ENCODE results near the gene DPEP1.

The DPEP1 gene

DNA sequence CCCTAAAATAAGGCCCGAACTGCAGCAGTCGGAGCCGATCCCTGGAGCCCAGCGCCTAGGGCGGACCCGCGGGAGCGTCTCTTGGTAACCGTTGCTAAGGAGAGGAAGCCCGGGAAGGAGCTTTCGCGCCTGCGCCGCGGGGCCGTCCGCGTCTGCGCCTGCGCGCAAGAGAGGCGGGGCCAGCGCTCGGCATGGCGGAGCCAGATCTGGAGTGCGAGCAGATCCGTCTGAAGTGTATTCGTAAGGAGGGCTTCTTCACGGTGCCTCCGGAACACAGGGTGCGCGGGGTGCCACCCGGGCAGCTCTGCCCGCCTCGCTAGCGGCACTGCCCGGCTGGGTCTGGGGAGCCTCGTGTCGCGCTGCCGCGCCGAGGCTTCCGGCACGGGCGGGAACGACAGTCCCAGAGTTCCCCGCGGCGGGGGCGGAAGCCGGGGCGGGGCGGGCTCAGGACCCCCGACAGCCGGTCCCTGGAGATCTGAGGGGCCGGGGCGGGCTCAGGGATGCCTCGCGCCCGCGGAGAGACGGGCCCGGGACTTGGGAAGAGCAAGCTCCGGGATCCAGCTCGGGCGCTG is 73.2 kb downstream of the DPEP1 start, which contains the start of gene CDK10:
Gene CDK10 (plus strand): TSS at position 170 of the 572 bp plus-strand sequence. CDS start 22 bp downstream, at position 192.
- TF ChIP-seq, protein P1, sequence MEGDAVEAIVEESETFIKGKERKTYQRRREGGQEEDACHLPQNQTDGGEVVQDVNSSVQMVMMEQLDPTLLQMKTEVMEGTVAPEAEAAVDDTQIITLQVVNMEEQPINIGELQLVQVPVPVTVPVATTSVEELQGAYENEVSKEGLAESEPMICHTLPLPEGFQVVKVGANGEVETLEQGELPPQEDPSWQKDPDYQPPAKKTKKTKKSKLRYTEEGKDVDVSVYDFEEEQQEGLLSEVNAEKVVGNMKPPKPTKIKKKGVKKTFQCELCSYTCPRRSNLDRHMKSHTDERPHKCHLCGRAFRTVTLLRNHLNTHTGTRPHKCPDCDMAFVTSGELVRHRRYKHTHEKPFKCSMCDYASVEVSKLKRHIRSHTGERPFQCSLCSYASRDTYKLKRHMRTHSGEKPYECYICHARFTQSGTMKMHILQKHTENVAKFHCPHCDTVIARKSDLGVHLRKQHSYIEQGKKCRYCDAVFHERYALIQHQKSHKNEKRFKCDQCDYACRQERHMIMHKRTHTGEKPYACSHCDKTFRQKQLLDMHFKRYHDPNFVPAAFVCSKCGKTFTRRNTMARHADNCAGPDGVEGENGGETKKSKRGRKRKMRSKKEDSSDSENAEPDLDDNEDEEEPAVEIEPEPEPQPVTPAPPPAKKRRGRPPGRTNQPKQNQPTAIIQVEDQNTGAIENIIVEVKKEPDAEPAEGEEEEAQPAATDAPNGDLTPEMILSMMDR (IDR thresholded peaks at IDR 0.05; ENCODE audit: borderline replicate concordance, control extremely low read depth, extremely low read depth, insufficient read depth, missing control alignments) = no peak
- in situ Hi-C loops (cut with MboI; ENCODE audit: low sequenced_read_pairs, unreplicated experiment) = no loop called here
- DNase-seq (ENCODE audit: low spot score) = peak; percentile 98

DNA sequence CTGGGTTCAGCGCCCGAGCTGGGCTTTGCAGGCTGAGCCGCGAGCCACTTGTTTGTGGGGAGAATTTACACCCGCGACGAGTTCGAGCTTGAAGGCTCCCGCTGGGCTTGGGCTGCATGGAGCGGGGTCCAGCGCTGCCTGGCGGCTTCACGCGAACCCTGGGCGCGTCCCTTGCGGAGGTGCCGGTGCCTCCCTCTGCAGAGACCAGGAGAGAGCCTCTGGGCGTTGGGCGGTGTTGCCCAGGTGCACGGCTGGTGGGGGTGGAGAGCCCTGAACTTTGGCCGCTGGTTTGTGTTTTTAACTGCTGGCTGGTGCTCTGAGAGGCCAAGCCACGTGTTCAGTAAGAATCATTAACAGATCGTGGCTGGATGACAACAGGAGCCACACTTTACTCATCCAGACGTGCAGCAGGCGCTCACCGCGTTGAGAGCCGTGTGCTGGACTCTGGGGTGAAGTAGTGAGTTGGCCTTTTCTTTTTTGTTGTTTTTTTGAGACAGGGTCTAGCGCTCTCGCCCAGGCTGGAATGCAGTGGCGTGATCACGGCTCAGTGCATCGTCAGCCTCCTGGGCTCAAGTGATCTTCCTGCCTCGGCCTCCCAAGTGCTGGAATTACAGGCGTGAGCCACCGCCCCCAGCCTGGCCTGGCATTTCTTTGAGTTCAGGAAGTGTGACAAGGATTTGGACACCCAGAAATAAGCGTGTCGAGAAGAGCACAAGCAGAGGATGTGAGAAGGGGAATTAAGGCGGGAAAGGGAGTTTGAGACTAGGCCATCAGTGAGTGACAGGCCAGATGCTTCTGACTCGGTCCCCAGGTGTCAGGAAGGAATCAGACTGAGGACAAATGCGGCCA is 73.9 kb downstream of the DPEP1 start:
- TF ChIP-seq, protein P1 (IDR thresholded peaks at IDR 0.05; ENCODE audit: borderline replicate concordance, control extremely low read depth, extremely low read depth, insufficient read depth, missing control alignments) = no peak
- peak; percentile 57 for DNase-seq (ENCODE audit: low spot score)
- in situ Hi-C loops (cut with MboI; ENCODE audit: low sequenced_read_pairs, unreplicated experiment) = no loop called here

Measured in GM13976 (cell line).